IPS DF 19.7 (cell line): Measurements from ENCODE around the gene WHRN.

Experiments
- DNase-seq: peaks from one replicate; pipeline ENCODE4 v3.0.0-alpha.2; 2013; ENCODE audit warnings: low read depth, low spot score

The WHRN gene

DNA sequence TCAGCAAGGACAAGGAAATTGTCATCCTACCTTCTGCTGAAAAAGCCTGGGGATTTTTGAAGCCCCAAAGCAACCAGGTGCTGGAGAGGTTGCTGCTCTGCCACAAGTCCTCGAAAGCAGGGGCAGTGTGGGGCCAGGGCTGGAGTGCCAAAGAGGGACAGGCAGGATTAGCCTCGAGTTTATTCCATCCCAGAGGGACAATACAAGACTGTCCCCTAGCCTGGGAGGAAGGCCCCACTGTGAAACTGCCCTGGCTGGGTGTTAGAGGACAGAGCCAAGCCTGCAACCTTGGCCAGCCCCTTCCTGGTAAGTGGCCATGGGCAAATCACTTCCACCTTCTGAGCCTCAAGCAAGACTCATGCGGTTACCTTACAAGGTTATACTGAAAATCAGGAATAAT lies 55.1 kb downstream of the WHRN start:
- no peak for DNase-seq

DNA sequence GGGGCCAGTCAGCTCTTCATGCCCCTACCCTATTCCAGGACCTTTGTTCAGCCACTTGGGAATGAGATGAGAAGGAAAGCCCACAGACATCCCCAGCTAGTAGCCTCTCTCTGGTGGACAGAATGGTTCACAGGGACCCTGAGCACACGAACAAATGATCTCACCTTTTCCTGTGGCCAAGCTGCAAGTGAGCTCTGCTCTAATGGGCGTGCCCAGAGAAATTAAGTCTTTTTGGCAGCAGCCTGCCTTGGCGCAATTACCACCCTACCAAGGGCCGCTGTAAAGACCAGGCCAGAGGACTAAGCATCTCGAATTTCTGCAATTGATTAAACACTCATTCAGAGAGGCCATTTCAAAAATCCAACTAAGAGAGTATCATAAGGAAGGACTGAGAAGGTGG lies 56.0 kb downstream of the WHRN start:
- no peak for DNase-seq

DNA sequence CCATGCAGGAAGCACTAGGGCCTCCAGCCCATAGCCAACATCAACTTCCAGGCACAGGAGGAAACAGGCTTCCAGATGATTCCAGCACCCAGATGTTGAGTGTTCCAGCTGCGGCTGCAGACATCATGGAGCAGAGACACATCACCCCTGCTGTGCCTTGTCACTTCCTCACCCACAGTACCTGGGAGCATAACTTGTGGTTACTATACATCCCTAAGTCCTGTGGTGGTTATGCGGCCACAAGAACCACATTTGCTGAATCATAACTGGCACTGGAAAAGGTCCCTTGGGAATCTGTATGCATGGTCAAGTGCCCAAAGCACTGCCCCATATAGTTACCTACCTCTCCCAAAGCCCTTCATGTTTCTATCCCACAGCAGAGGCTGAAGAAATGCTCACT lies 56.6 kb downstream of the WHRN start:
- DNase-seq: no peak

DNA sequence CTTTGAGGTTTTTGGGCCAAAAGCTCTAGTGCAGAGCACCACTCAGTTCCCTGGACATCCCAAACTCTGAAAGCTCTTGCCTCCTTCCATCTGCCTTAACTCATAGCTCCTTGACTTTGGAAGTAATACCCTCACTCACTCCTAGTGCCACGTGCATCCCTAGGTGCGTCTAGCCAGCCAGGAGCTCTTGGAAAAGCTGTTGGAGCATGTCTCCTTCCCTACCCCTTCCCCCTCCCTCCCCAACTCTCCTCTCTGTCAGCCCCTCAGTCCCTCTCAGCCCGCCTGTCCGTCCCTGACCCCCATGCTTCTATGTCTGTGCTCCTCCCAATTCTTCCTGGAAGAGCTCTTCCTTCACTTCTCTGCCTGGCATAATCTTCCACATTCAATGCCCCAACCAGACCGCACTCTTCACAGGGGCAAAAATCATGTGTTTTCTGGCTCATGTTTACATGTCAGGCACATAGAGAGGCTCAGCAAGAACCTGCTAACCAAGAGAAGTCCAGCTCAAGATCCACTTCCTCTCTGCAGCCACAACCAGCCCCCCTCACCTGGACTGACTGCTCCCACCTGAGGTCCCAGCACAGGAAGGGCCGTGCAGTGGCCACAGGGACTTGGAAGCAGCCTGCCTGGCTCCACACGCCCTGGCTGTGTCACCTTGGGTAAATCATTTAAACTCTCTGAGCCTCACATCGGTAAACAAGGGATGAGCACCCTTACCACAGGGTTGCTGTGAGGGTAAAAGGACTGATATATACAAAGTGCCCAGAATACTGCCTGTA lies 58.4 kb downstream of the WHRN start:
- no peak for DNase-seq

DNA sequence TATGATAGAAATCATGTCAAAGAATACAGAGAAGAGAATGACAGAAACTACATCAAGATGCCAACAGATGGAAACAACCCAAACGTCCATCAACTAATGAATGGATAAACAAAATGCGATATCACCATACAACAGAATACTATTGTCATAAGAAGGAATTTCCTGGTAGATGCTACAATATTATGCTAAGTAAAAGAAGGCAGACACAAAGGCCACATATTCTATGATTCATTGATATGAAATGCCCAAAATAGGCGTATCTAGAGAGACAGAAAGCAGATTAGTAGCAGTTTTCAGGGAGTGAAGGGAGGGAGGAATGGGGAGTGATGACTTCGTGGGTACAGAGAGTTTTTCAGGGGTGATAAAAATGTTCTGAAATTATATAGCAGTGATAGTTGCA lies 59.2 kb downstream of the WHRN start:
- DNase-seq: no peak

DNA sequence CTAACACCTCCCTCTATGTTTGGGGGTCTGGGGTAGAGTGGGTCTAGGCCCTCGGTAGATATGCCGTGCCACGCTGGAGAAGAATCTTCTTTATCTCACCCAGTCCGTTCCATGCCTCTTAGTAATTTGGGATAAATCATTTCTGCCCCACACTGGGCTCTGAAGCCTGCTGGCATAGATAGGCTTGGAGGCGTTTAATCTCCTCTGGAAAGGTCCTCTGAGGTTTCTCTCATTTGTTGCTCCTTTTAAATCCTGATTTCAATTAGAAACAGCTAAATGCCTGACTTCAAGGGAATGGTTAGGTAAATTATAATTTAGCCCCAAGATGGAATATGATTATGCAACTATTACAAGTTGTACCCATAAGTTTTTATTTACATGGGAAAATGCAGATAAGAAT lies 59.7 kb downstream of the WHRN start:
- DNase-seq: no peak

DNA sequence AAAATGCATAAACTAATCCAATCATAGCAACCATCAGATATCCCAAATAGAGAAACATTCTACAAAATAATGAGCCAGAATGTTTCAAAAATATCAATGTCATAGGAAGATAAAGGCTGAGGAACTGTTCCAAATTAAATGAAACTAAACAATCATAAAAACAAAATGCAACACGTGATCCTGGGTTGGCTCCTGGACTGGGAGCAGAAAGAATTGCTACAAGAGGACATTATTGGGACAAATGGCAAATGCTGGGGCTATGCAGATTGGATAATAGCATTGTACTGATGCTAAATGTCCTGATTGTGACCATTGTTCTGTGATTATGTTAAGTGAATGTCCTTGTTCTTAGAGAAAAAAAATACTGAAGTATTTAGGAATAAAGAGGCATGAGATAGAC lies 63.3 kb downstream of the WHRN start:
- no peak for DNase-seq

DNA sequence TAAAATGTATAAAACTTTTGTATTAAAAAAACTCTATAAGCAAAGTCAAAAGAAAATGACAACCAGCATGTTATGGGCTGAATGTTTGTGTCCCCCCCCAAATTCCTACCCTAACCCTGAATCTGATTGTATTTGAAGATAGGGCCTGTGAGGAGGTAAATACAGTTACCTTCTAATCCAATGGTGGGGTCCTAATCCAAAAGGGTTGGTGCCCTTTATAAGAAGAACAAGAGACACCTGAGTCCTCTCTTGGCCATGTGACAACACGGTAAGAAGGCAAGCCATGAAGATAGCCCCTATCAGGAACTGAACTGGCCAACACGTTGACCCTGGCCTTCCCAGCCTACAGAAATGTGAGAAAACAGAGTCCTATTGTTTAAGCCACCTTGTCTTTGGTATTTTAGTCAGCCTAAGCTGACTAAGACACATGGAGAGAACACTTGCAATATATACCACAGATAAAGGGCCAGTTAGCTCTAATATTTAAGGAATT lies 67.8 kb downstream of the WHRN start:
- DNase-seq: no peak

DNA sequence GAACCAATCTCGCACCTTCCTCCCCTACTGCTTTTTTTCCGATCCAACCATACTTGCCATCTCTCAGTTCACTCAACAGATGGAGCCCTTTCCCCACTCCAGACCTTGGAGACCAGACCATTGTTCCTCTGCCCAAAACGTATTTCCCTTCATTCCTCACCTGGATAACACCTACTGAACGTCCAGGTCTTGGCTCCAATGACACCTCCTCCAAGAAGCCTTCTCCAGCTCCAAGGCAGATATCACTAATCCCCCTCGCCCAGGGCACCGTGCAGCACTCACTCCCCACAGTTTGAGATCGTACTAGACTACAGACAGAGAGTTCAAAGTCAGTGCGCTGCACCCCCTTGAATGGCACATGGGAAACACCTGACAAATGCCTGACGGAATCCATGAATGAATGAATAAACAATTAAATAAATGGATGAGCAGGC lies 70.4 kb downstream of the WHRN start:
- DNase-seq: peak; percentile 42

DNA sequence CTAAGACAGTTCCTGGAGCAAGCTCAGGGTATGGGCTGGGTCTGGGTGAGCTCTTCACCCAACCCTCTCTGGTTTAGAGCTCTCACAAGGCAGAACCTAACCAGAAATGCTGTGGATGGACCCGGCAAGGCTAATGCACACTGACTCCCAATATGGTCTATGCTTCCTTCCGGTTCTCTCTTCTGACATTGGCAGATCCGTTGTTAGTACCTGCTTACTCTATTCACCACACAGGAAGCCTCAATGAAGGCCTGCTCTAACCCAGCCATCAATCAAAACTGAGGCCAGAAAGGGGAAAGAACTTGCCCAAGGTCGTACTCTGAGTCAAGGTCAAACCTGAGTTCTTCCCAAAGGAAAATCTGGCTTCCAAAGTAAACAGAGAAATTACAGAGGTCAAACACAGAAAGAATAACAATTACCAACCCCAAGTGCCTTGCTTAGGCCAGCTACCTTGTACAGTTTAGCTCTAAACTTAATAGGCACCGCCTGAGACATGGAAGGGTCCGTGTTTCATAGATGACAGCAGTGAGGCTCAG lies 71.5 kb downstream of the WHRN start:
- DNase-seq: no peak

DNA sequence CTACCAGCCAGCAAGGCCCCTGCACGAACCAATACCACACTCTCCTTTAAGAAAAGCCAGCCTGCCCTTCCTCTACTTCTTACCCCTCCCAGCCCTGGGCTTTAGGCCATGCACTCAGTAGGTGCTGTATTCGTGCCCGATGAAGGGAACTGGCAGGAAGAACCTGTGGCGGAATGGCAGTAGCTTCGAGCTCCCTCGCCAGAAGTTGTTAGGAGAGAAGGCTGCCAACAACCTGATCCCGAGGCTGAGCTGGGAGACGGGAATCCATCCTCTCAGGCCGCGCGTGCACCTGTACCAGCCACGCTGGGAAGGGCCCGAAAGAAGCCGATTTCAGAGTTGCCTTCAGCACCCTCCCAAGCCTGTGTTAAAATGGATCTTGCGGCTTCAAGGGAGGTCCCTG lies 72.2 kb downstream of the WHRN start:
- DNase-seq: no peak

DNA sequence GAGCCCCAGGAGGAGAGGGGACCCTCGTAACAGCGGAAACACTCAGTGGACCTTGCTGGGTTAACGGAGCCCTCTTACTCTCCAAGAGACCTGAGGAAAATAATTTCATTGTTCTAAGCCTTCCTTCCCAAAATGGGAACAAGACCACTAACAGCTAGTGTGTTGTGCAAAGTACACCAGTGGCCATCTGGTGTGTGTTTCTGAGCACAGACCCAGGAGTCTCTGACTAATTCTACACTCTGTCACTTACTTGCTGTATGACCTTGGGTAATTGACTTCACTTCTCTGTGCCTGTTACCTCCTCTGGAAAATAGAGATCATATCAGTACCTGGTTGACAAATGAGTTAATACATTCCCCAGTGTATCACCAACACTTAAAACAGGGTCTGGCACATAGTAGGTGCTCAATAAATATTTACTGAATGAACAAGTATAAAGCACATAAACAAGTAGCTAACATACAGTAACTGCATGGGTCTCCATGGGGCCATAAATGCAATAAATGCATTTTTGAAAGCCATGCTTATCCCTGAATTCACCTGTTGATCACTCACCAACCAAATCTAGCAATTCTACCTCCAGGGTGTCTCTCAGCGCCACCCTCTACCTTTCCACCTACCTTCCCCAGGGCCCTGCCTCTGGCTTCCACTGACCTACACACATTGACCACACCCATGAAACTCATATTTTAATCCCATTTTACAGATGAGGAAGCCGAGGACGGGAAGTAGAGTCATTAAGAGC lies 72.8 kb downstream of the WHRN start:
- DNase-seq: no peak

DNA sequence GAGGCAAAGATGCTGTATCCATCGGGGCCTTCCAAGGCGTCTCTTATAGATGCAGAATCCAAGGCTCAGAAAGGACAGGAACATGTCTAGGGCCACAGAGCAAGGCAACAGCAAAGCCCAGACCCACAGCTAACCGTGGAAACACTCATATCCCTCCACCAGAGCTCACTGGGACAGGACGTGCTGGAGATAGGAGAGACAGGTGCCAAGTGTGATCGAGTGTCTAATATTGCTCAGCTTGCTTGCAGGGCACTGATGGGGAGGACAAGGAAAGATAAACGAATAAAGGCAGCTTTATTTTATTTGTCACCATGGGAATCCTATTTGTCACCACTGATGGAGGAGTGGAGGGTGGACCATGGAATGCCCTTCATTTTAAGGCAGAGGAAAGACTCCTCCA lies 73.5 kb downstream of the WHRN start:
- no peak for DNase-seq

DNA sequence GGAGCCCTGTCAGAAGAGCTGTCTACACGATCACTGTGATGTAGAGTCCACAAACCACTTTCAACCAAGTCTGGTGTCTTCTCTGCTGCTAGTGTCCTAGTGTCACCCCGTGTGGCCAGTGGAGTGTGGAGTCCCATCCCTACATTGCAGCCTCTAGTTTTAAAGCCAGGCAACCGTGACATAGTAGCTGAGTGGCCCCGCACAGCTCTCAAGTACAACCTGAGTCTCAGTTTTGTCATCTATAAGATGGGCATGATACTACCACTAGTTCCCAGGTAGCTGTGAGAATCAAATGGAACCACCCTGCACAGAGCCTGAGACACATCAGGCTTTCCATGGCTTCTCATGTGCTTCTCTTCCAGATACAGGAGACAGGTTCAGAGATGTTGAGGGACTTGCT lies 74.3 kb downstream of the WHRN start:
- no peak for DNase-seq

DNA sequence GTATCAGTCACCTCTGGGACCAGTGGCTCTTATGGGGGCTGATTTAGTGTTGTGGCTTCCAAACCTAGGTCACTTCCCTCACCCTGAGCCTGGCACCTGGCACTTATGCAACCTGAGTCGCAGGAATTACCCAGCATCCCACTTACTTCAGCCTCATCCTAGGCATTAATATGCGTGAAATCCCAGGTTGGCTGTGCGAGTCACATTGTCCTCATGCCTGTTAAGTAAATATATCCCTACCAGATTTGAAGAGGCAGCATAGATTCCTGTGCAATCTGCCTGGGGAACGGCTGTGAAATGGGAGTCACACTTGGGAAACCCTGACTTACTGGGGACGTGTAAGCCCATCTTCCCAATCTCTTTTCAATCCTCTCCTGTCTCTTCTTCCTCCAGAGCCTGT lies 74.8 kb downstream of the WHRN start:
- no peak for DNase-seq

DNA sequence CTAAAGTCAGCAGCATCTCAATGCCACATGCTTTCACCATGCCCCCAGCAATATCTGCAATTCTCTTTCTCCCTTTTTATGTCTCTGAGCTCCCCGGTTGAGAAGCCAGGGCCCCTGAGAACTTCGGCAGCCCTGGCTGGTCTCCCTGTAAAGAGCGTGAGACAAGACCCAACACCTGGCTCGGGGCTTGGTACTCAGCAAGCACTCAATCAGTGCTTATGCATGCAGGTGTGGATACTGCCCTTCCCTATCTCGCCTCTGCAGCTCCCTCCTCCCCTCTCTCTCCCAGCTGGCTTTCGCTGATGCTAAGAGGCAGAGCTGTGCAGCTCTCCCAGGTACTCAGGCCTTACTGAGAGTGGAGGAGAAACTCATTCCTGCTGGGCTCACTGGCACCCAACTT lies 75.8 kb downstream of the WHRN start:
- no peak for DNase-seq

DNA sequence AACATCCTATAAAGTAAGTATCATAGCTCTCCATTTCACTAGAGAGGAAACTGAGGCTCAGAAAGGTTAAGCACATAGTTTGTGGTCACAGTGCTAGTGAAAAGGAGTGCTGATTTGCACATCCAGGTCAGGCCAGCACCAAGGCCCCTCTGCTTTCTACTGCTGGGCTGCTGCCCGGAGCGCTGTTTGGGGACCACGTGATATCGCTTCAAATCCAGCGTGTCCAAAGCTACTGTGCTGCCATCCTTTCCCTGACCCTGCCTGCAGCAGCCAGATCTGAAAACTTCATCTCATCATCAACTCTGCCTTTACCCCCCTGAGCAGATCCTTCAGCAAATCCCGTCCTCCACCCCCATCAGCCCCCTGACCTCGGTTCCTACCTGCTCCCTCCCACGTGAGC lies 76.8 kb downstream of the WHRN start:
- no peak for DNase-seq

DNA sequence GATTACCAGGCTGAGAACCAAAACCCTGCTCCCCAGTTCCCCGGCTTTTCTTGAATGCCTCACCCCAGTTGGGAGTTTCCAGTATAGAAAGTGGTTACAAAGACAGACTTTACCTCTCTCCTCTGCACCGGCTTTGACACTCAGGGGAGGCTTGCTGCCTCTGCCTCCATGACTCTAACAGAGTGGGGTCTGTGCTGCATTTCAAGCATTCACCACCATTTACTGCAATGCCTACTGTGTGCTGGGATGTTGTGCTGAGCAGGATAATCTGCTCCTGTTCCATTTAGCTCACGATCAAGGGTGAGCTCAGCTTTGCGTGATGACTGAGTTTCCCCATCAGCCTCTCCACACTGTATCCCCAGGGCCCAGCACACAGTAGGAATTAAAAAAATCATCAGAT lies 77.6 kb downstream of the WHRN start:
- no peak for DNase-seq

DNA sequence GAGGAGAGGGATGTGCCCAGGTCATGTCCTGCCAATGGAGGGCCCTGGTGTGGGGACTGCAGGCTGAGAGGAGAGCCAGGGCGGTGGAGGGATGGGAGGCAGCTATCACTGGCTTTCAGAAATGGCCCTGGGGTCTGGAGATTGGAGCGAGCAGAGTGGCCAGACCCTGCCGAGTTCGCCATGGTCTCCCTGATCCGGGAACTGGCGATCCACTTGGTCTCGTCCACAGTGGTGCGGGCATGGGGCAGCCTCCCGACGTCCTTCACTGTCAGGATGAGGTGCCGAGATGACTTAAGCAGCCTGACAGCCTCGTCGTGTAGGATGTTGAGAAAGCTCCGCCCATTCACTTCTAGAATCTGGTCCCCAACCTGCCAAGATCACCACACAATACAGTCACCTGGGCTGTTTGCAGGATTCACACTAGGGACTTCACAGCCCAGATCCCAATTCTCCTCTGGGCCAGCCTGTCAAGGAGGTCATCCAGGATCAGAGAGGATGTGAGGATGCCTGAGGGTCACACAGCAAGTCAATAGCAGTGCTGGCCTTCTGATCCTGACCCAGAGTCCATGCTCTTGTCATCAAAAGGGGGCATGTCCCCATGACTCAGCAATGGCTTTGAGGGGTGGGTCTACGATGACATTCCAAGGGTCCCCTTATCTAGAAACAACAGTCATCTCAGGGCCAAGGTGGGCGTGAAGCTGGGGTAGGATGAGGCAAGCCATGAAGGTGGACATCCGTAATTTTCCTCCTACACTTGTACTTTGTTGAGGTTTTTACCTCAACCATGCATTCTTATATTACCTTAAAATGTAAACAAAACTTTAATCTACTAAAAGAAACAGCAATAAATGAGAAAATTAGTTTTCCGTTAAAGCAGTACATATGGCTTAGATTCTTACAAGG lies 79.0 kb downstream of the WHRN start:
- no peak for DNase-seq

DNA sequence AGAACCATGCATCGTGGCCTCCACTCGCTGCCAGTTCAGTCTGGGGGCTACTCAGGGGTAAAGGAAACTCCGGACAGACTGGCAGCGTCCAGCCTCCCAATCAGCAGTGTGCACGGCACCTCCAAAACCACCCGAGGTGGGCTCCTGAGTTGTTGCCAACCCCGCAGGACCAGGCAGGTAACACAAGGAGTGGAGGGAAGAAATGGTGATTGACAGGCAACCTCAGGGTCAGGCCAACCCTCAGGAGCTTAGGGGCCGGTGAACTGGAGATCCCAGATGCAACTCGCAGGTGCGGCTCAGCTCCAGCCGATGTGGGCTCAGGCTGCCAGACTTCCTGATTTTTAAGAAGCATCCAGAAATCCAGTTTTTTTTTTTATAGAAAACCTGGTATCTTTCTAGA lies 80.1 kb downstream of the WHRN start:
- no peak for DNase-seq

DNA sequence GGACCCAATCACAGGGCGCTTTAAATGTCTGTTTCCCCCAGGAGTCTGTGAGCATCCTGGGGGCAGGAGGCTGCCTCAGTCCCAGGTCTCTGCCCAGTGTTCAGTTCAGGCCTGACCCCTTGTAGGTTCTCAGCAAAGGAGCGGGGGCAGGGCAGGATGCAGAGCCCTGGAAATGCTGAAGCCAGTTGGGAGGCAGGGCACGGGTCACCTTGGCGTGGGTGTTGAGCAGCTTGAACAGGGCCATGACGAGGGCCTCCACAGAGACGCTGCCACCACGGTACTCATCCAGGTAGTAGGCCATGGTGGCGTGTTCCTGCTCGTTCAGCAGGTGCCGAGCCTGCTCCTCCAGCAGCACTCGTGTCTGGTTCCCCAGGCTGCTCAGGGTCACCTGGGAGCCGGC lies 81.1 kb downstream of the WHRN start:
- DNase-seq: no peak

DNA sequence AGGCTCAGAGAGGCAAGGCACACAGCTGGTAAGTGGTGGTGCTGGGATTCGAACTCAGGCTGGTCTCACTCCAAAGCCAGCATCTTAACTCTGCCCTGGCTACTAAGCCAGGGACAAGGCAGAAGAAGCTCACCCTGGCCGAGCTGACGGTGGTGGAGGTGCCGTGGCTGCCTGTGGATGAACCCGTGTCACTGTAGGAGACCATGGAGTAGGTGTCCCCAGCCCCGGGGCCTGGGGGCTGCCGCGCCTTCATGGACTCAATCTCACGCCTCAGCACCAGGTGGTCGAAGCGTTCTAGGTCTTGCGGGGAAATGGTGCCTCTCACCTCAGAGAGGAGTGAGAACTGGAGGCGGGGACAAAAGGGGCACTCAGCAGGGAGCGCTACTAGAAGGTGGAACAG lies 82.1 kb downstream of the WHRN start:
- no peak for DNase-seq
